A549 (cell line): Measurements from ENCODE around the gene TFEB.

ENCODE experiments used
- EP300 ChIP-seq, 2 experiments: fragments of >200 bp; sonication (Bioruptor Twin); formaldehyde crosslinking; IDR thresholded peaks; 2 replicates in 1 of 2; 3 replicates in 1 of 2; pipeline ENCODE4 v1.6.1; 2016 to 2017
- NPAS2 ChIP-seq: fragments of 250-450 bp; sonication (Bioruptor Pico); IDR thresholded peaks from 2 replicates; pipeline ENCODE4 v1.8.0; 2022; ENCODE audit warnings: mild to moderate bottlenecking, moderate library complexity, borderline replicate concordance
- POLR2A ChIP-seq: IDR thresholded peaks from 2 replicates; pipeline ENCODE4 v1.6.1; 2012; ENCODE audit warnings: mild to moderate bottlenecking, low read length
- SMC3 ChIP-seq: fragments of >200 bp; sonication (Bioruptor Twin); formaldehyde crosslinking; IDR thresholded peaks from 3 replicates; pipeline ENCODE4 v1.6.1; 2018; ENCODE audit warnings: inconsistent platforms
- ZSCAN20 ChIP-seq: fragments of 250-450 bp; sonication (Bioruptor Pico); IDR thresholded peaks from 2 replicates; pipeline ENCODE4 v1.8.0; 2022; ENCODE audit warnings: mild to moderate bottlenecking, moderate library complexity
- TF ChIP-seq, protein P1 (sequence below): fragments of 450-650 bp; IDR thresholded peaks from 2 replicates; pipeline ENCODE4 v1.6.1; 2014; ENCODE audit warnings: antibody characterized with exemption

DNA sequence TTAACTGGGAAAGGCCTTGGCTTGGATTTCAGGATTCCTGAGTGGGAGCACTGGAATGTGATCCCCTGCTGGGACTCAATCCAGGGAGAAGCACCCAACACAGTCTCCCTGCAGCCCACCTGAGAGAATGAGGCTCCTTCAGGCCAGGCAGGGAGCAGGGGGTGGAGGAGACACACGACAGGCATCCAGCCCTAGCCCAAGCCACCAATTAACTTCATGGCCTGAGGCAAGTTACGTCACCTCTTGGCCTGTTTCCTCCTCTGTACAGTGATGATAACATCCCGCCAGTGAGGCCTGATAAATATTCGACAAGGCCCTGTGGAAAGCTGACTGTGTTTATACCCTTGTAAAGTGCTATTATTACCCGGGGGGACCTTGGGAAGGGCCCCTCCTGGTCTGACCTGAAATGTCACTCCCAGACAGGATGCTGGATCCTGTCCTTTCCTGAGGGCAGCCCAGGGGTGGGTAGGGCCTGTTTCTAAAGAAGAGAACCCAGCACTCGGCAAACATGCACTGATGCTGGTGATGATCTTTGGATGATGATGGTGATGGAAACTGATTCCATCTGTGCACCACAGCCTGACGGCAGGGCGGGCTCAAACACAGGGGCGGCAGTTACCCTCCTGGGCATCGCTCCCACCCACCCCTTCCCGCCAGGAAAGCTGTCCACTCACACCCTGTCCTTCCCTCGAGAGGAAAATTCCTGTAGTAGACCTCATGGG, 31.9 kb upstream of the TFEB start:
- TF ChIP-seq EP300 (IDR thresholded peaks at IDR 0.05) = no peak
- TF ChIP-seq, protein P1, sequence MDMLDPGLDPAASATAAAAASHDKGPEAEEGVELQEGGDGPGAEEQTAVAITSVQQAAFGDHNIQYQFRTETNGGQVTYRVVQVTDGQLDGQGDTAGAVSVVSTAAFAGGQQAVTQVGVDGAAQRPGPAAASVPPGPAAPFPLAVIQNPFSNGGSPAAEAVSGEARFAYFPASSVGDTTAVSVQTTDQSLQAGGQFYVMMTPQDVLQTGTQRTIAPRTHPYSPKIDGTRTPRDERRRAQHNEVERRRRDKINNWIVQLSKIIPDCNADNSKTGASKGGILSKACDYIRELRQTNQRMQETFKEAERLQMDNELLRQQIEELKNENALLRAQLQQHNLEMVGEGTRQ = no peak
- TF ChIP-seq POLR2A = no peak
- no peak for TF ChIP-seq SMC3
- TF ChIP-seq NPAS2 (CRISPR knock-in tag) = no peak
- TF ChIP-seq ZSCAN20 = no peak
